Heart left ventricle (tissue), 13 donors: ENCODE data around the gene DNER.

Source experiments
- POLR2A ChIP-seq, 2 donors: fragments of 450-650 bp; IDR thresholded peaks; one replicate each; pipeline ENCODE4 v1.6.1; 2017; ENCODE audit warnings: antibody characterized with exemption in 2 of 2, mild to moderate bottlenecking in 2 of 2, moderate library complexity in 2 of 2
- TF ChIP-seq, protein P1 (sequence below), 12 donors: fragments of 200-600 bp; sonication (generic) in 4 of 12; IDR thresholded peaks; one replicate each; pipeline versions ENCODE4 v1.5.0 to v1.8.0; 2018 to 2022; ENCODE audit warnings: antibody characterized with exemption in 12 of 12, mild to moderate bottlenecking in 5 of 12
- donor health status: ischemic (EF 13 %, LVEDD 7.1; RV severe dilation, severe dysfunction).
- donor health status: DM: no; HTN: yes; CAD: no.
- donor health status: DM: no; HTN: no; CAD: no.
- donor health status: ischemic (EF 25% LVEDD 6.9; RV normal size, moderate dysfunction).
- donor health status: ischemic (EF 25% LVEDD 5.7; RV mildly dilated, moderate dysfunction).
- donor health status: ischemic (EF 35%, LVEDD 5.7; RV mildly dilated, moderate dysfunction).
- donor health status: nonischemic (EF 11% LVEDD 7.7; RV severe dilation, severe dysfunction).
- donor health status: DM: yes; HTN: yes; CAD: no.
- donor health status: PGD.
- donor health status: ischemic (EF 29% LVEDD 5.4; RV normal size, mild dysfunction).
- donor health status: nonischemic (EF 23%, LVEDD 6.1; RV moderate dilation, normal function).

DNA sequence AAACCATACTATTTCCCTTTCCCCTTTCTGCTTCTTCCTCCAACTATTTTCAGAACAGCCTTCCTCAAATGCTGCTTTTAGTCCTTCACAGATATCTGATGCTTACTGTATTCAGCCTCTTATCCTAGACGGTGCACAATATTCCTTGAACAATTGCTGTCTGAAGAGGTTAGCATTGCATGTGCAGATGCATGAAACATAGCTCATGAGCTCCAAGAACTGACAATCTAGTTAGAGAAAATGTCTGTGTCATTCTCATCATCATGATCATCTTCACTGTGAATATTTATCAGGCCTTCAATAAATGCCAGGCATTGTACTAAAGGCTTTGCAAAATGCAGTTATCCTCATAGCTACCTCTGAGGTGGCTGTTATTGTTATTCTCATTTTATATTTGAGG, 190.7 kb downstream of the DNER start:
- TF ChIP-seq POLR2A (IDR thresholded peaks at IDR 0.05): no peak
- TF ChIP-seq, protein P1, sequence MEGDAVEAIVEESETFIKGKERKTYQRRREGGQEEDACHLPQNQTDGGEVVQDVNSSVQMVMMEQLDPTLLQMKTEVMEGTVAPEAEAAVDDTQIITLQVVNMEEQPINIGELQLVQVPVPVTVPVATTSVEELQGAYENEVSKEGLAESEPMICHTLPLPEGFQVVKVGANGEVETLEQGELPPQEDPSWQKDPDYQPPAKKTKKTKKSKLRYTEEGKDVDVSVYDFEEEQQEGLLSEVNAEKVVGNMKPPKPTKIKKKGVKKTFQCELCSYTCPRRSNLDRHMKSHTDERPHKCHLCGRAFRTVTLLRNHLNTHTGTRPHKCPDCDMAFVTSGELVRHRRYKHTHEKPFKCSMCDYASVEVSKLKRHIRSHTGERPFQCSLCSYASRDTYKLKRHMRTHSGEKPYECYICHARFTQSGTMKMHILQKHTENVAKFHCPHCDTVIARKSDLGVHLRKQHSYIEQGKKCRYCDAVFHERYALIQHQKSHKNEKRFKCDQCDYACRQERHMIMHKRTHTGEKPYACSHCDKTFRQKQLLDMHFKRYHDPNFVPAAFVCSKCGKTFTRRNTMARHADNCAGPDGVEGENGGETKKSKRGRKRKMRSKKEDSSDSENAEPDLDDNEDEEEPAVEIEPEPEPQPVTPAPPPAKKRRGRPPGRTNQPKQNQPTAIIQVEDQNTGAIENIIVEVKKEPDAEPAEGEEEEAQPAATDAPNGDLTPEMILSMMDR (IDR thresholded peaks at IDR 0.05): no peak
